GM12878 (cell line): ENCODE measurements around the gene C11orf97. TPM values are rescaled to one million over a fixed set of nuclear protein-coding genes. Genes with fewer than 3 reads are reported as not detected.

Experiments used
- ATAC-seq: fragments of 200-7000 bp; cut with Tn5 transposase; 3 replicates; pipeline ENCODE4 v1.9.1; 2020; ENCODE audit warnings: mild to moderate bottlenecking, moderate library complexity
- BruUV-seq: library from RNA; stranded (reverse); fragments of 400-500 nt; replicated peaks from 2 replicates; lab custom pipeline; 2021; lab: Mats Ljungman, UMichigan
- CTCF ChIA-PET: fragments of 300-600 bp; sonication (Branson Sonifier 250); formaldehyde crosslinking; extraction: SDS; loops from one replicate; lab custom pipeline; 2021; ENCODE audit warnings: inconsistent platforms; lab: Yijun Ruan, JAX
- POLR2A ChIA-PET: fragments of 350-600 bp; formaldehyde crosslinking; extraction: SDS; loops from one replicate; lab custom pipeline; 2021; ENCODE audit warnings: inconsistent platforms; lab: Charles Lee
- RAD21 ChIA-PET: fragments of 300-600 bp; sonication (Branson Sonifier 250); formaldehyde crosslinking; loops from one replicate; lab custom pipeline; 2023; ENCODE audit warnings: antibody characterized with exemption; ENCODE audit not compliant: unreplicated experiment; lab: Charles Lee
- SMC1A ChIA-PET: fragments of 300-600 bp; sonication (Branson Sonifier 250); formaldehyde crosslinking; loops from one replicate; lab custom pipeline; 2023; ENCODE audit not compliant: unreplicated experiment, uncharacterized antibody; lab: Charles Lee
- DNase-seq: peaks from one replicate; pipeline ENCODE4 v3.0.0-alpha.2; 2011; ENCODE audit warnings: low read depth, low spot score
- FAIRE-seq: peaks from 3 replicates; lab custom pipeline; 2011; peaks lifted over from hg19 to GRCh38; lab: Jason Lieb, UNC
- H2AFZ ChIP-seq: 2 replicates; pipeline ENCODE4 v1.6.0; 2011; ENCODE audit warnings: low read depth, low read length, control low read depth; ENCODE audit not compliant: control insufficient read depth
- H3K27ac ChIP-seq: 2 replicates; pipeline ENCODE4 v1.5.1; 2011; ENCODE audit warnings: control low read depth; ENCODE audit not compliant: control insufficient read depth, insufficient read depth
- H3K27me3 ChIP-seq, 2 experiments: replicated peaks in 1 of 2; 2 replicates each; pipeline versions ENCODE4 v1.6.0 to v1.6.1; 2011; ENCODE audit warnings: low read length in 1 of 2; ENCODE audit not compliant: control insufficient read depth in 2 of 2, insufficient read depth in 2 of 2
- H3K36me3 ChIP-seq, 2 experiments: 2 replicates each; pipeline ENCODE4 v1.5.1; 2011; ENCODE audit warnings: low read length in 1 of 2; ENCODE audit not compliant: control insufficient read depth in 2 of 2, insufficient read depth in 2 of 2
- H3K4me1 ChIP-seq: 2 replicates; pipeline ENCODE4 v1.6.1; 2011; ENCODE audit warnings: mild to moderate bottlenecking, low read length, moderate library complexity, mixed read lengths; ENCODE audit not compliant: control insufficient read depth, insufficient read depth
- H3K4me2 ChIP-seq: 2 replicates; pipeline ENCODE4 v1.6.0; 2011; ENCODE audit warnings: control low read depth; ENCODE audit not compliant: control insufficient read depth, insufficient read depth
- H3K4me3 ChIP-seq: fragments of 200-600 bp; sonication (generic); 2 replicates; pipeline ENCODE4 v1.5.1; 2016
- H3K79me2 ChIP-seq: 2 replicates; pipeline ENCODE4 v1.6.0; 2011; ENCODE audit warnings: low read length; ENCODE audit not compliant: control insufficient read depth, insufficient read depth
- H3K9ac ChIP-seq: 2 replicates; pipeline ENCODE4 v1.8.0; 2011; ENCODE audit warnings: low read length, control low read depth, mixed read lengths; ENCODE audit not compliant: control insufficient read depth, insufficient read depth
- H3K9me3 ChIP-seq: replicated peaks from 3 replicates; pipeline ENCODE4 v1.5.1; 2011; ENCODE audit warnings: mild to moderate bottlenecking, low read length; ENCODE audit not compliant: control insufficient read depth, insufficient read depth
- H4K20me1 ChIP-seq: 2 replicates; pipeline ENCODE4 v1.6.0; 2011; ENCODE audit not compliant: control insufficient read depth, insufficient read depth
- HDGF ChIP-seq: fragments of 450-650 bp; IDR thresholded peaks from 2 replicates; pipeline ENCODE4 v1.6.1; 2016; ENCODE audit warnings: antibody characterized with exemption
- NFXL1 ChIP-seq: fragments of 450-650 bp; IDR thresholded peaks from 2 replicates; pipeline ENCODE4 v1.6.1; 2017; ENCODE audit warnings: antibody characterized with exemption, mild to moderate bottlenecking, borderline replicate concordance
- POLR2AphosphoS5 ChIP-seq: IDR thresholded peaks from 2 replicates; pipeline ENCODE4 v1.6.1; 2011; ENCODE audit warnings: mild to moderate bottlenecking, low read length, inconsistent platforms
- SPI1 ChIP-seq: IDR thresholded peaks from 2 replicates; pipeline ENCODE4 v1.6.1; 2011; ENCODE audit warnings: low read depth, mild to moderate bottlenecking, low read length, moderate library complexity, borderline replicate concordance; ENCODE audit not compliant: insufficient read depth
- WGBS: methylation state at CpG from one replicate; pipeline ENCODE4 v1.1.6; 2016; ENCODE audit warnings: low lambda C conversion rate; ENCODE audit not compliant: insufficient replicate concordance, insufficient coverage; ENCODE audit errors: missing lambda C conversion rate; 5-methylcytosine and 5-hydroxymethylcytosine counted together
- in situ Hi-C: fragments of 300-500 bp; cut with MboI; formaldehyde crosslinking; loops from 9 replicates; pipeline ENCODE4 v1.14.3; 2018; ENCODE audit warnings: mixed read lengths
- intact Hi-C: fragments of 100-400 bp; cut with micrococcal nuclease; formaldehyde crosslinking; loops from one replicate; pipeline ENCODE4 v1.14.2; 2022; ENCODE audit not compliant: unreplicated experiment
- polyA plus RNA-seq, 11 experiments: library from polyadenylated mRNA; depleted of rRNA in 4 of 11; unstranded in 6 of 11; stranded (reverse) in 5 of 11; fragments of >200 nt; fragmentation: Nextera tagmentation in 4 of 11; fragmentation: Illumina TruSeq in 1 of 11; extraction: Ambion mirVana in 4 of 11; extraction: Trizol in 1 of 11; gene quantifications; 1 replicate in 1 of 11; 2 replicates in 10 of 11; pipeline versions ENCODE4 v1.2.1 to v1.2.3, GENCODE V29; 2011 to 2016; ENCODE audit warnings: inconsistent platforms in 2 of 11, missing spikeins in 2 of 11, low read depth in 1 of 11
- total RNA-seq, 4 experiments: library from RNA; depleted of rRNA in 3 of 4; stranded (reverse); fragments of >200 nt in 3 of 4; fragmentation: Illumina TruSeq in 1 of 4; extraction: Trizol in 1 of 4; gene quantifications; 2 replicates each; pipeline versions ENCODE4 v1.2.1 to v1.2.3, GENCODE V29; 2013 to 2021

Gene C11orf97
- total and polyA plus RNA-seq, 10 of the 15 experiments (the other 5 are each of a cell fraction or from before 2014, with no cell fraction given), result not detected

DNA sequence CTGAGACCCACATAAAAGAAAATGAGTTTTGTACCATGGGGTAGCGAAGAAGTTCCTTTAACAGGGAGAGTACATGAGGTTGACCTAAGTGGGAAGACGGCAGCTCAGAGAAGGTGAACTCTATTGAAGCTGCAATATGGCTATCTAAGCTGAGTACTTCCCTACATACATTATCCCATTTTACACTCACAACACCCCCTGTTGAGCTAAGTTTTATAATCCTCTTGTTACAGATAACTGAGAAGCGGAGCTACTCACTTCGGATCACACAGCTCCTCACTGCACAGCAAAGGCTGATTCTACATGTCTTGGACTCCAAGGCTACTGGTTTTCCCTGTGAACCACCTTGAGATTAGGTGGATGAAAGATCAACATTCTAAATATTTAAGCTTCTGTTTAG, 46.7 kb downstream of the C11orf97 start:
- CTCF ChIA-PET, result interaction anchor here (0.7 to 3.2 kb wide), 7 partner anchors 8 to 45 kb away, joined by 3 to 12 read pairs (median 3); no protein-coding TSS in a partner anchor
- Histone ChIP-seq H3K27me3 (no peaks in the 10 kb centered on the region), H3K36me3 (no peaks in the 10 kb centered on the region), H3K9ac (no peak overlapping the region), H3K79me2 (no peaks in the 10 kb centered on the region), H2AFZ (no peak overlapping the region), H3K27ac (no peak overlapping the region), H4K20me1 (no peaks in the 10 kb centered on the region), H3K4me3 (no peak overlapping the region), H3K4me1 (no peaks in the 10 kb centered on the region), H3K4me2 (no peak overlapping the region), H3K9me3 (no peaks in the 10 kb centered on the region)
- WGBS, result 97% methylated on average over 4 of the region's 4 CpGs
- BruUV-seq, result no TSS peak
- in situ Hi-C loops (no loop called here), intact Hi-C loops (no loop called here)
- no peak for ATAC-seq
- POLR2A ChIA-PET, result interaction anchor here (0.5 to 0.9 kb wide), 3 partner anchors 25 to 818 kb away, joined by 3 to 6 read pairs (median 4); no protein-coding TSS in a partner anchor
- DNase-seq, result no peak
- RAD21 ChIA-PET, result interaction anchor here (0.6 to 1.4 kb wide), 9 partner anchors 10 to 1160 kb away, joined by 3 to 8 read pairs (median 3); no protein-coding TSS in a partner anchor
- no peak for TF ChIP-seq POLR2AphosphoS5
- SMC1A ChIA-PET, result interaction anchor here (0.5 to 1.5 kb wide), 11 partner anchors 12 to 179 kb away, joined by 3 to 8 read pairs (median 3); no protein-coding TSS in a partner anchor
- no peak for FAIRE-seq

DNA sequence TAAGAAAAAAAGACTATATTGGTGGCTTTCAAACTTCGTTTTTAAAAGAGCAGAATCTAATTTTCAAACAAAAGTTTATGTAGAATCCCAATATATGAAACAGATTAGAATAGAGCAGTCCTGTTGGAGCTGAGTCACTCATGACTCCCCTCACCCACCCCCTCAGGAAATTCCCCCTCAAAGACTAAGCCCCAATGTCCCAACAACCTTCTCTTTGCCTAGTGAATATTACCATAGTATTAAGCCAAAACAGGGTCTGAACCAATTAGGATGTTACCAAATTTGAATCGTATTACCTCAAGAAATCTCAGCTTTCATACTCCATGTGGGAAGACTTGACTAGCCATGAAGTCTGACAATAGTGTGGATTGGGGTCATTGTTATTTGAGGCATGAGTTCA, 47.1 kb downstream of the C11orf97 start:
- H2AFZ ChIP-seq, result no peak overlapping the region
- TF ChIP-seq SPI1 (no peak), HDGF (no peak), NFXL1 (no peak)

More for the DNA sequence above, 47.1 kb downstream of the C11orf97 start:
- in situ Hi-C loops, result no loop called here
- WGBS, result 7% methylated on average over 2 of the region's 2 CpGs
- CTCF ChIA-PET, result interaction anchor here (0.7 to 3.2 kb wide), 7 partner anchors 8 to 44 kb away, joined by 3 to 12 read pairs (median 3); no protein-coding TSS in a partner anchor
- SMC1A ChIA-PET, result interaction anchor here (0.7 to 1.5 kb wide), 9 partner anchors 12 to 44 kb away, joined by 3 to 8 read pairs (median 4); no protein-coding TSS in a partner anchor
- Histone ChIP-seq H3K36me3 (no peaks in the 10 kb centered on the region), H4K20me1 (no peaks in the 10 kb centered on the region), H3K27me3 (no peaks in the 10 kb centered on the region), H3K4me2 (no peak overlapping the region), H3K27ac (no peak overlapping the region), H3K4me3 (no peak overlapping the region), H3K9ac (no peak overlapping the region), H3K79me2 (no peaks in the 10 kb centered on the region), H3K4me1 (no peaks in the 10 kb centered on the region), H3K9me3 (no peaks in the 10 kb centered on the region)
- DNase-seq, result no peak
- no TSS peak for BruUV-seq
- no peak for ATAC-seq
- intact Hi-C loops, result no loop called here
- no peak for FAIRE-seq
- POLR2A ChIA-PET, result interaction anchor here (0.5 to 1.2 kb wide), 4 partner anchors 9 to 819 kb away, joined by 3 to 6 read pairs (median 4); no protein-coding TSS in a partner anchor
- RAD21 ChIA-PET, result interaction anchor here (0.6 to 1.4 kb wide), 8 partner anchors 10 to 1160 kb away, joined by 3 to 8 read pairs (median 4); no protein-coding TSS in a partner anchor
